GM15510 (cell line): ENCODE results near the gene ST7.

Source experiments
- POLR2A ChIP-seq: IDR thresholded peaks from 3 replicates; pipeline ENCODE4 v1.6.1; 2011; ENCODE audit warnings: borderline replicate concordance; ENCODE audit not compliant: insufficient read length; ENCODE audit errors: extremely low read depth

The ST7 gene

DNA sequence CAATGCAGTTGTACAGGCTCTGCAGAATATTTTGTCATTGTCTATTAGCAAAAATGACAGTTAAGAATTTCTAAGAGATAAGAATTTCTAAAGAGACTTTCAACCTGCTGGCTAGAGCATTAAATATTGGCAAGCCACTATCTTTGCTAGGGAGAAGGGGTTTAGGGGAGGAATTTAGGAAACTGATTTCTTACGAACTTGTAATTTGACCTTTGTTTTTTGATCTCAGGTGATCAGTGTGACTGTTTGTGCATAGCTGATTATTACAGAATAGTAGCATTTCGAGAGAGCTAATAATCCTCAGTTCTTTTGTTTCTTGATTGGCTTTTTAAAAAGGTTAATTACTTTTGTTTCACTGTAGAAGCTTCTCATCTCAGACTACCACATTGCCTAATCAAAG is 68.1 kb downstream of the ST7 start:
- TF ChIP-seq POLR2A: no peak

DNA sequence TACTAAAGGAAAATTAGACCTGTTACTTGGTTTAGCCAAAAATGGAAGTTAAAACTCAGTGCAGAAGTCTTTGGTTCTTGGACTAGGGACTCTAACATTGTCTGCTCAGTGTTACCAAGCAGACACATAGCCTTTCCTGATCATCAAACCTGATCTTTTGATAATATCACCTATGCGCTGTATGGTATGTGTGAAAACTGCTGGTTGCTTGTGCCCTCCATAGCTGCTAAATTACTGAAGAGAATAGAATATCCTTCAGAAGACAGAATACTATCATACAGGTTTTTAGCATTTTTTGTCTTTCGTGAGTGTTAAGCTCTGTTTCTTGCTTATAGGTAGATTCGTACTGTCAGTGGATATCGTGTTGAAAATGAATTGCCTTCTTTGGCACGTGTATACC is 68.7 kb downstream of the ST7 start:
- TF ChIP-seq POLR2A: no peak

GRCh38 chr7:117023325-117023854 is 70.1 kb downstream of the ST7 start:
- TF ChIP-seq POLR2A: no peak

DNA sequence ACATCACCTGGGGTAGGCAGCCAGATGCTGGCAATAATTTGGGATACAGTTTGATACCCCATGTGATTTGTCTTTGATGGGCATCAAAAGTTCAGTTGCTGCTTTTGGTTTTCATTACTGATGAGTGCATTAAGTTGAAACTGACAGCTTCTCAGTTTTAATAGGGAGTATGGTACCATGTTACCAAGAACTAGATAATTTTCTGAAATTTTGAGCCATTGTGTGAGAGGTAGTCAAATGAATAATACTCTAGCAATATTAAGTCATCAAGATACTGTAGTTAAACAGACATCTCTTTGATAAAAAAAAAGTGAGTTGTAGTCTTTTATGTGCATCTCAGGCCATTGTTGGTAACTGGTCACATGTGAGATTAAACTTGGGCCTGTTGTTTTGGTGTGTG is 71.5 kb downstream of the ST7 start:
- no peak for TF ChIP-seq POLR2A

DNA sequence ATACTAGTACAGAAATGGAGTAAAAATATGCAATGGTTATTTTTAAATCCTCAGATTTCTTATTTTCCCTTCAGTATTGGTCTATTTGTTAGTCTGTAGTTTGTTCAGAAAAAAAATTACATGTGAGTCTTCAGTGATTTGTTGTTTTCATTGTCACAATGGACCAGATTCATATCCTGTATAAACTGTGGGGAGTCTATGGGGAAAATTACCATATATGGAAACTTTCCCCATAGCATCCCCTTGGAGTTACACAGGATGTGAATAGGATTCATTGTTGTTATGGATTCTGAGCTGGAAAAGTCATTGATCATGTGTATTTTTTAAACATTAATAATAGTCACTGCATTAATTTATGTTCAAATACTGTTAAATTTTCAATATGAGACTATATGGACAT is 72.6 kb downstream of the ST7 start:
- TF ChIP-seq POLR2A: no peak

- no peak for TF ChIP-seq POLR2A
Measured at GRCh38 chr7:117032810-117033209, 79.5 kb downstream of the ST7 start.

DNA sequence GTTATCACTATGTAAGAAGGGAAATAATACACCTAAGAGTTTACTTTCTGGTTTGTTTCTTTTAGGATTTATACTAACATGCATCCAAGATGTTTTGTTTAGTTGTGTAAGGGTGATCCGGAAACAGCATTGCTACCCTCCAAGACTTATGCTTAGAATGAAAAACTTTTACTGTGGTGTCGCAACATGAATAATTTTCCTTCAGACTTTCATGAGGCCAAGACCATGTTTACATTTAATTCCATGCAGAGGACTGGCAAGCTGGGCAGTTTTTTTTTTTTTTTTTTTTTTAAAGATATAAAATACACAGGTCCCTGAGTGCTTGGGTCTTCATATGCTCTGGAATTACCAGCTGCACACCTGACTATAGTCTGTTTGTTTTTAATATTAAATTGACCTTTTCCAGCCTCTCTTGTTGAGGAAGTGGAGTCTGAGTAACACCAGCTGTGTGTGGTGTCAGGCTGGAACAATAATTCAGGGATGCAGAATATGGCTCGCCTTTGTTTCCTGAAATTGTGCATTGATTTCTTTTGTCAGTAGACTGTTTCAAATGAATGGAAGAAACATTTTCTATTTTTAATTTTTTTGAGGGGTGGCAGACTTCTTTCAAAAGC is 81.7 kb downstream of the ST7 start:
- TF ChIP-seq POLR2A: no peak

- no peak for TF ChIP-seq POLR2A
Measured at GRCh38 chr7:117035465-117035862, 82.2 kb downstream of the ST7 start.

- TF ChIP-seq POLR2A: no peak
Measured at GRCh38 chr7:117036053-117036669, 82.9 kb downstream of the ST7 start.

- TF ChIP-seq POLR2A: no peak
Measured at GRCh38 chr7:117036836-117037235, 83.5 kb downstream of the ST7 start.

DNA sequence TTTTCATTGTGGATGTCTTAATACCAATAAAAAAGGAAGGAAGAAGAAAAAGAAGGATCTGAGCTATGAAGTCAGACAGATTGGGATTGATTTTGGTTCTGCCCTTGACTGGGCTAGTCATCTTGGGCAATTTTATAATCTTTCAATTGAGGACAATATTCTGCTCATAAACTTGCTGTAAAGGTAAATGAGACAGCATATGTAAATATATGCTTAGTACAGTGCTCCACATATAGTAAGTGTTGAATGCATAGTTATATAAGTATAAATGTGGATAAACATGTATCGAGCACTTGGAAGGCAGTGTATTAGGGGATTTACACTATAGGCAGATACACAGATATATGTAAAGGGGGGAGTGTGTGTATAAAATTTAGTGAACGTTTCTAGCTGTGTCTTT is 85.1 kb downstream of the ST7 start:
- TF ChIP-seq POLR2A: no peak

- no peak for TF ChIP-seq POLR2A
Measured at GRCh38 chr7:117041007-117041406, 87.7 kb downstream of the ST7 start.

DNA sequence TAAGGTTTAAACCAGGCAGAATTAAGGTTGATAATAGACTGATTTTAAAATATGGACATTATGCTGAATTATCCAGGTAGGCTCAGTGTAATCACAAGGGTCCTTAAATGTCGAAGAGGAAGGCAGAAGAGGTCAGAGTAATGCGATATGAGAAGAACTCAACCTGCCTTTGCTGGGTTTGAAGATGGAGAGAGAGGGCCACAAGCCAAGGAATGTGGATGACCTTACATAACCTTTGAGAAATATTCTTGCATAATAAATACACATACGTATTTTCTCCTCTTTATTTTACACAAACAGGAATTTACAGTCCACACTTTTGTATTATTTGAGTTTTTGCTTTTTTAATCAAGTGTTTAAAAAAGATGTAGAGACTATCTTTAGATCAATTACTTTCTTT is 88.5 kb downstream of the ST7 start:
- TF ChIP-seq POLR2A: no peak

DNA sequence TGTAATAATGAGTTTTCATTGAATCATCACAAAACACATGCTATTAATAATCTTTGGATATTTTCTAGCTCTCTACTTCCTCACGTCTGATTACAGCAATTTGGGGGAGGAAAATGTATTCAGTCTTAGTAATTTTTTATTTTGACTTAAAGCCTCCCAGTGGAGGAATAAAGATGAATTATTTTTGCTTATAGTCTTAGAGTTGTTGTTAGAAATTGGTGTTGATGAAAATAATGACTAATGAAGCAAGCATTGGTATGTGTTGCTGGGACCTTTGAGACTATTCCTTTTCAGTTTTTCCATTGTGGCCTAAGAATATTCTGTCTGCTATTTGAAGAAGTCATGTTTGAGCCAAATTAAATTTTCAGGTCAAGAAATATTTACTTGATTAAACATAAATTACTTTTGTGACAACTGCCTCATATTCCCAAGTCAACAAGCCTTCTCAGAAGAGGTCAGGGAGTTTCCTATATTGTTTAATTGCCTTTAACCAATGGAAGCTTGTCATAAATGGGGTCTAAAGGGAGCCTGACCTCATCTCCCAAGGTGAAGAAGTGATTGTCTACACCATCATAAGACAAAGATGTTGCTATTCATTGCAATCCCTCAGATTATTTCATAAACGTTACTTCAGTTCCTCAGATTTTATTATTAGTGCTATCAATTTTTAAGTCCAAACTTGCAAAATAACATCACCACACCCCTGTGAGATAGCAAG is 90.0 kb downstream of the ST7 start:
- TF ChIP-seq POLR2A: no peak

GRCh38 chr7:117044664-117045063 is 91.4 kb downstream of the ST7 start:
- TF ChIP-seq POLR2A: no peak

GRCh38 chr7:117045927-117046710 is 92.8 kb downstream of the ST7 start:
- TF ChIP-seq POLR2A: no peak

DNA sequence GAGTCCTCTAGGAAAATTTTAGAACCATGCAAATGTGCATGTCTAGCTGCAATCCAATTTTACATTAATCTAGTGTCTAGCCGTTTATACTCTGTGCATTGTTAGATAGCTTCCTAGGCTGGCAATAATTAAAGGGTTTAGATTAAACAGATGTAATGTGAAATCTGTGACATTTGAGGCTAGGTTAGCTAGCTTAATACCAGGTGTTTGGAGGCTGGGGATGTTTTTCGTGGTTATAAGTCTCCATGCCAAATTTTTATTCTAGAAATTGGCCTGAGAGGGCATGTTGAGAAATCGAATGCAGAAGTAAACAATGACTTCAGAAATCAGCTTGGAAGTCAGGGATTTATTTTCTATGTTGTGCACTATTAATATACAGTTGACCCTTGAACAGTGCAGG is 94.2 kb downstream of the ST7 start:
- TF ChIP-seq POLR2A: no peak
